CD4-positive, alpha-beta T cell treated with Interleukin-4 for 1 hour (primary cell): Measurements from ENCODE around the gene INO80C.

Experiments used
- DNase-seq, 2 donors: peaks; one replicate each; pipeline ENCODE4 v3.0.0-alpha.2; 2020 to 2022

INO80C gene

GRCh38 chr18:35497370-35498197 is at the start of gene INO80C:
TSS of gene INO80C (minus strand) at chr18:35497960. CDS start at chr18:35497874, 86 bp downstream.
- peak; percentile 93 to 95 for DNase-seq

- no peak for DNase-seq
Observed at GRCh38 chr18:35547008-35547605, 49.3 kb upstream of the INO80C start.

- no peak for DNase-seq
Observed at GRCh38 chr18:35542356-35542755, 44.6 kb upstream of the INO80C start.

DNA sequence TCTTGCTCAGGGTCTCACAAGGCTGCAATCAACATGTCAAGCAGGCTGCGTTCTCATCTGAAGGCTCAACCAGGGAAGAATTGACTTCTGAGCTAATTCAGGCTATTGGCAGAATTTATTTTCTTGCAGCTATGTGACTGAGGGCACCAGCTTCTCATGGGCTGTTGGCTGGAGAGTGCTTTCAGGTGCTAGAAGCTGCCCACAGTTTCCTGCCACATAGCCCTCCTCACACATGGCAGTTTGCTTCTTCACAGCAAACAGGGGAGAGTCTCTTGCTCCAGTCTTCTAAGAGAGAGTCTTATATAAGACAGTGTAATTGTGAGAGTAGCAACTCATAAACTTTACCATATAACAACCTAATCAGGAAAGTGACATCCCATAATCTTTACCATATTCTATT is 37.5 kb upstream of the INO80C start:
- no peak for DNase-seq

- DNase-seq: no peak
Observed at GRCh38 chr18:35533916-35534405, 36.2 kb upstream of the INO80C start.

DNA sequence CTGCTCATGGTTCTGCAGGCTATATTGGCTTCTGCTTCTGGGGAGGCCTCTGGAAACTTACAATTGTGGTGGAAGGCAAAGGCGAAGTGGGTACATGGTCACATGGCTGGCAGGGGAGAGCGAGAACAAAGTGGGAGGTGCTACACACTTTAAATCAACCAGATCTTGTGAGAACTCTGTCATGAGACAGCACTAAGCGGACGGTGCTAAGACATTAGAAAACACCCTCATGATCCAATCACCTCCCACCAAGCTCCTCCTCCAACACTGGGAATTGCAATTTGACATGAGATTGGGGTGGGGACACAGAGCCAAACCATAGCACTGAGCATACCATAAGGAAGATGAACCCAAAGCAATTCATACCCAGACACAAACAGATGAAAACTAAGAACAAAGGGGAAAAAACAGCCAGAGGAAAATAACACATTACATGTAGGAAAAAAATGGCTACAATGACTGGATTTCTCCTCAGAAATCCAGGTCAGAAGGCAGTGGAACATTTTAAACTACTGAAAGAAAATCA is 31.1 kb upstream of the INO80C start:
- no peak for DNase-seq

DNA sequence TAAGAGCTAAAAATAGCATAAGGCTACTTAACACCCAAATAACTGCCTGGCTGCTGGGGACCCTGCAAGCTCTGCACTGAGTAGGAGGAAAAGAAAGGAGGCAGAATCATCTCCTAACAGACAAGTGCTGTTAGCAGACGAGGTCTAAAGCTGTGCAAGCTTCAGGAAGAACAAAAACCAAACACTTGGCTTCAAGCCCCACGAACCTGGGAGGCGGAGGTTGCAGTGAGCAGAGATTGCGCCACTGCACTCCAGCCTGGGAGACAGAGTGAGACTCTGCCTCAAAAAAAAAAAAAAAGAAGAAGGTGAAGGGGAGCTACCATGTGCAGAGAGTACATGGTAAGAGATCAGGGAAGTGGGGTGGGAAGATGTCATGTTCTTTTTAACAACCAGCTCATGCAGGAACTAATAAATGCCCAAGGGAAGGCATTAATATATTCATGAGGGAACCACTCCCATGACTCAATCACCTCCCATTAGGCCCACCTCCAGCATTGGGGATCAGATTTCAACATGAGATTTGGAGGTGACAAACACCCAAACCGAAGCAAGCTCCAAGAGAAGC is 28.8 kb upstream of the INO80C start:
- DNase-seq: no peak

DNA sequence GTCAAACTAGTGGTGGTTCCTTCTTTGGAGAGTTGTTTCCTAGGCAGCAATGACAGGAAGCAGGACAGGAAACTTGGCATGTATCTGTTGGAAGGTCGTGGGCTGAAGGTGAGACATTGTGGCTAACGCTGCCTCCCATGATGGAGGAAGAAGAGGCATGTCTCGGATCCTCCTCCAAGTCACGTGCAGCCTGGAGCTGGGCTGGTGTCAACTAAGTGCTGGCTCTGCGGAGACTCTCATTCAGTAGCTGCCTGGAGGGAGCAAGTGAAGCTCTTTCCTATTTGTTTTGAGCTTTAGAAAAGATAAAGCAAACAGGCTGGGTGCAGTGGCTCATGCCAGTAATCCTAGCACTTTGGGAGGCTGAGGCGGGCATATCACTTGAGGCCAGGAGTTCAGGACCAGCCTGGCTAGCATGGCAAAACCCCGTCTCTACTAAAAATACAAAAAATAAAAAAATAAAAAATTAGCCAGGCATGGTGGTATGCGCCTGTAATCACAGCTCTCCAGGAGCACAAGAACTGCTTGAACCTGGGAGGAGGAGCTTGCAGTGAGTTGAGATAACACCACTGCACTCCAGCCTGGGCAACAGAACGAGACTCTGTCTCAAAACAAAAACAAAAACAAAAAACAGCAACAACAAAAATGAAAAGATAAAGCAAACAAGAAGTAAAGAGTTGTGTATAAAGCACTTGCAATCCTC is 28.2 kb upstream of the INO80C start:
- no peak for DNase-seq

GRCh38 chr18:35524226-35524625 is 26.5 kb upstream of the INO80C start:
- DNase-seq: no peak

DNA sequence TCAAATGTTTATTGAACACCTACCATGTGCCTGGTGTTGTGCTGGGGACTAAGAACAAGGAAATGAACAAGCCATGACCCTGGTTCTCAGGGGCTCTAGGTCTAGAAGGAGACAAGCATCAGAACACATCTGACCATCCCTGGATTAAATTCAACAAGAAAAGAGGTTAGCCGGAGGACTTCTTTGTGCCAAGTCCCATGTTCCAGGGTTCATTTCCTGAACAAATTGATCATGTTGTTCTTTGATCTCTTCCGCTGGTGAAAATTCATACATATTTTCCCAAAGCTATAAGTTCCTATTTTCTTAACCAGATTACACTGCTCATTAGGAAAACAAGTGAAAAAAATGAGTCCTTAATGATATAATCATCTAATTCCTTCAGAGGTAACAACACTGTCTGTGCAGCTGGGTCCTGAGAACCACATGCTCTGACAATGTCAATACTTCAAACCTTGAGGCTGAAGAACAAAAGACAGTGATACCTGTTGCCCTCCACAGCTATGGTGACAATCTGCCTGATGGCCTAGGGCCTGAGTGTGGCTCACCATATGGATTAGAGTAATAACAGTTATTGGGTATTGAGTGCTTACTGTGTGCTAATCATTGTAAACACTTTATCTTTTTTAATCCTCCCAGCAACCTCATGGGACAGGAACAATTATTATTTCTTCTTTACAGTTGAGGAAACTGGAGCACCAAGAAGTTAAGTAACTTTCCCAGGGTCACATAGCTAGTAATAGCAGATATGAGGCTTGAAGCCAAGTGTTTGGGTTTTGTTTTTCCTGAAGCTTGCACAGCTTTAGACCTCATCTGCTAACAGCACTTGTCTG is 24.6 kb upstream of the INO80C start:
- no peak for DNase-seq

DNA sequence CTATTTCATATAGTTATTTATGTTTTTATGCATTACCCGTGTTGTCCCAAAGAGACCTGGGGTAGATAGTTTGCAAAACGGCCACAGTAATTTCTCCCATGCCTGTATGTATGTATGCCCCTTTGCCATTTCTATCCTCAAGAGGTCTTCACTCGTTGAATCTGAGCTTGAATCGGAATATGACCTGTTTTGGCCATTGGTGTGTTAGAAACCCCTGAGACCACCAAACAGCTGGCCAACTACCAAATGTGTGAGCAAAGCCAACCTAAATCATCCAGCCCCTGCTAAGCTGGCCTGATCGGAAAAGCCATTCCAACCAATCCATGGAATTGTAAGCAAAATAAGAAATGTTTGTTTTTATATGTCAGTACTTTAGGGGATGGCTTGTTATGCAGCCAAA is 23.4 kb upstream of the INO80C start:
- DNase-seq: no peak

DNA sequence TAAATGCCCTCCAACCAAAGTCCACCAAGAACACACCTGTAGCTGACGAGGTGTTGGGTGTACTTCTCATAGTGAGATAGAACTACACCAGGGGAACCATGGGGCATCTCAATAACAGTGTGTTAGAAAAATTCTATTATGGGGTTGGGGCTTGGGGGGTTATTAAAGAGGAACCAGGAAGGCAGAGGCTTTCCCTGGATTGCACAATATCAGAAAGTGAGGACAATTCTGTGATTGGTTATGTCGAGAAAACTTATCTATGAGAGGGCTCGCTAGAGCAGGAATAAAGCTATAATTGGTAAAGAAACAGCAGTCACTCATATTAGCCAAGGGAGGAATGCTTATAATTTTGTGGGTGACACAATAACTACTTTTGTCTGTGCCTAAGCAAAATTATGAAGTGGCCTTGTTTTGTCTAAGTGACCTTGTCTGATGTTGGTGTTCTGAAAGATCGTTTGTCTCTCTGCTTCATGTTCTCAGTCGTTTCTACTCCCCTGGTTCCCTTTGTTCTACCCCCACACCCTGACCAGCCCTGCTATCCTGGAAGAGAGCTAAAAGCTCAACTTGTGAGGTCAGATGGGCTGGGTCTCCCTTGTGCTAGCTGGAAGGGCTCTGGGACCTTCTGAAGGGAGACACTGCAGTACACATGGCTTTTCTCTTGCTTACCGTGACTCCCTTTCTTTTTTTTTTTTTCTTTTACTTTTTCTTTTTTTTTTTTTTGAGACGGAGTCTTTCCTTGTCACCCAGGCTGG is 21.6 kb upstream of the INO80C start:
- no peak for DNase-seq

- DNase-seq: no peak
Observed at GRCh38 chr18:35517715-35518114, 20.0 kb upstream of the INO80C start.

- DNase-seq: no peak
Observed at GRCh38 chr18:35516789-35517188, 19.0 kb upstream of the INO80C start.

DNA sequence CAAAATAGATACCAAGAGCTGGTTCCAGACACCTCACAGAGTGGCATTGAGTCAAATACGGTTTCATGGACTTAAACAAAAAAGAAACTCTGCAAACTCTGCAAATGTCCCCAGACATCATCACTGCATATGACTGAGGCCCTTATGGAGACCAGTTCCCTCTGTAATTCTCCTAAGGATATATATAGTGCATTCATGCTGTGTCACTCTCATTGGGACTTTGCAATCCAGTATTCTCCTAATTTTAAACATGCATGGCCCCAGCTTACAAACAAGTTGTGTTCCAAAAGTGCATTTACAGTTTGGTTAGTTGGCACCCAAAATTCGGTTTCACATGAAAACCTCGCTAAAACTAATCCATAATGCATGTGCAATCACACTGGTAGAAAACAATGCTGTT is 18.6 kb upstream of the INO80C start:
- no peak for DNase-seq

GRCh38 chr18:35515460-35516130 is 17.8 kb upstream of the INO80C start:
- DNase-seq: no peak

DNA sequence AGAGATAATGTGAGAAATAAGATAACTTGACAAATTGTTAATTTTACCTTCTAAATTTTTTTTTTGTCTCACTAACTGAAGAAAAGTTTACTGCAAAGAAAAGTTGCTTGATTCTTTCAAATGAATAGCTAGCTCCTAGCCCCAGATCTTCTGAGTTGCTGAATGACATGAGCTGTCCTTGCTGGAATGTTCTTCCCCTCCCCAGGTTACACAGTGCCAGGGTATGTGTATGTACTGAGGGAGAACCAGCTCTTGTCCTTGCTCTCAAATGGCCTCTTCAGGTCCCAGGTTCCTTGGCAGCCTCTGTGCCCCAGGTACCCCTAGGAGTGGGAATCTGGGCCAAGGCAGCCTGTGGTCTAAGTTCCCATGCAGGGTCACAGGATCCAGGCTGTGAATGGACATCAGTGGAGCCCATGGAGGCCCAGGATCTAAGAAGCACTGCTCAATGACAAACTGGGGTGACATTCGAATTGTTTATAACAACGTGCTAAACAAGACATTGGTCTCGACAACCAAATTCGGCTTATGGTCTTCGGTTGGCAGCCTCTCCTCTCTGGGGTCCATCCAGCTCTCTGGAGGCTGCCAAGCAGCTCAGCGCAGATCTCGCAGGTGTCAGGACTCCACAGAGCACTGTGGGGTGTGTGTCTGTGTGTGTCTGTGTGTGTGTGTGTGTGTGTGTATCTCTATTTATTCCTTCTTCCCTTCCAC is 17.1 kb upstream of the INO80C start:
- DNase-seq: no peak

GRCh38 chr18:35514283-35514682 is 16.5 kb upstream of the INO80C start:
- DNase-seq: no peak

DNA sequence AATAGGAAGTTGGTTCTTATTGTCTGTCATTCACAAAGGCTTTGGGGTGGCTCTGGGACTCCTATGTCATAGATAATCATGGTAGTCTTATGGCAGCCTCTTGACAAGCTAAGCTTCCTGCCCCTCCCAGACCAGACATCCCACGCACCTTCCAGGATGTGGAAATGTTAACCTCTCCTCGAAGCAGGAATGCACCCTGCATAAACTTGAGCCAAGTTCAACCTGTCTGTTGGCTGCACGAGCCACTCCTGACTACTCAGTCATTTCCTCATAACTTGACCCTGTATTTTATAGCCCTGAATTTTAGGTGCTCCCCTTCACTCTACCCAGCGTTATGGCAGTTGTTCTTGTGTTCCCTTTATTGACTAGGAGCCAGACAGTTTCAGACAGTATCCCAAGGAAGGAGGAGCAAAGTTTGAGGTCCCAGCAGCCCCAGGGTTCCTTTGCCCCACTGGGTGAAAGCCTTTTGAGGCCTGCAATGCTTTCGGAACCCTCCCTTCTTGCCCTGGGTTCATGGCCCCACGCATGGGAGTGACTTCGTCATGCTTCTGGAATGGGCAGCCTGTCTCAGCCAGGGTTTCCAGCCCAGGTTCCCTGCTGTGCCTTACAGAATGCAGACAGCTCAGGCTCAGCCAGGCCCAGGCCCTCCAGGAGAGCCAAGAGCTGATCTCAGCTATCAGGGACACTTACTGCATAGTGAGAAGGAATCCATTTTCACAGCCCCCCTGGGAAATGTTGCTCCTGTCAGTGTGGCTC is 15.6 kb upstream of the INO80C start:
- no peak for DNase-seq
